Breast epithelium (tissue), 3 donors: Measurements from ENCODE around the gene FNDC11.

Source experiments
- POLR2A ChIP-seq: fragments of 450-650 bp; IDR thresholded peaks from one replicate; pipeline ENCODE4 v1.6.1; 2016; ENCODE audit warnings: antibody characterized with exemption, mild to moderate bottlenecking, moderate library complexity
- POLR2AphosphoS5 ChIP-seq, 3 donors: sonication (generic); formaldehyde crosslinking; IDR thresholded peaks; one replicate each; pipeline ENCODE4 v1.6.1; 2017; ENCODE audit warnings: antibody characterized with exemption in 3 of 3
- TF ChIP-seq, protein P1 (sequence below), 3 donors: fragments of 450-650 bp; IDR thresholded peaks; one replicate each; pipeline ENCODE4 v1.5.1; 2016 to 2017; ENCODE audit warnings: antibody characterized with exemption in 3 of 3, mild to moderate bottlenecking in 3 of 3, moderate library complexity in 3 of 3

DNA sequence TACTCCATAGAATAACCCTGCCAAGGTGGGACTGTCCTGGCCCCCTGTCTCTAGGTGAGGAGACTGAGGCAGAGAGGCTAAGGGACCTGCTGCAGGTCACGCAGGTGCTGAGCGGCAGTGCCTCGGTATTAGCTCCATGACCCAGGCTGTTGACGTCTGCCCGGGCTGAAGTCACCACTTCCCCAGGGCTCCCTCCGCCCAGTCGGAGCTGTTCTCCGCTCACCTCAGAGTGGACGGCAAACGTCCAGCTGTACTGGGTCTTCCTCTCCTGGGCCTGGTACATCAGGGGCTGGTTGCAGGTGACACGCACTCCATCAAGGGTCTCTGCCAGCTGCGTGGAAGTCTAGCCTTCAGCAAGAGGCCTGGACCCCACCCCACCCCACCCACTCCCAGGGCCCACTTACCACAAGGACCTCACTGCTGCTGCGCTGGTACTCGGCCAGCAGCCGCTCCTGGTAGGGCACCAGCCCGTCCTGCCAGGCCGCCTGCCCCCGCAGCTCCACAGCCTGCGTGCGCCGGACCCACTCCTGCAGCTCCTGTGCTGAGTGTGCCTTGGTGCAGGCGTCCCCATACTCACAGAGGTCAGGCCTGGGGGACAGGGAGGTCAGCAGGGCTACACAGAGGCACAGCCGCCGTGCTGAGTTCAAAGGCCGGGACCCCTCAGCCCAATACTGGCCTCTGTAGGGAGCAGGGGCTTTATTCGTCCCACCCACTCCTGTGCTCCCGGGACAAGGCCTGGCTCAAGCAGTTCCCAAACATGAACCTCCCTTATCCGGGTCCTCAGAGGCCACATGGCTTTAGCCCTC is 16.5 kb downstream of the FNDC11 start:
- TF ChIP-seq, protein P1, sequence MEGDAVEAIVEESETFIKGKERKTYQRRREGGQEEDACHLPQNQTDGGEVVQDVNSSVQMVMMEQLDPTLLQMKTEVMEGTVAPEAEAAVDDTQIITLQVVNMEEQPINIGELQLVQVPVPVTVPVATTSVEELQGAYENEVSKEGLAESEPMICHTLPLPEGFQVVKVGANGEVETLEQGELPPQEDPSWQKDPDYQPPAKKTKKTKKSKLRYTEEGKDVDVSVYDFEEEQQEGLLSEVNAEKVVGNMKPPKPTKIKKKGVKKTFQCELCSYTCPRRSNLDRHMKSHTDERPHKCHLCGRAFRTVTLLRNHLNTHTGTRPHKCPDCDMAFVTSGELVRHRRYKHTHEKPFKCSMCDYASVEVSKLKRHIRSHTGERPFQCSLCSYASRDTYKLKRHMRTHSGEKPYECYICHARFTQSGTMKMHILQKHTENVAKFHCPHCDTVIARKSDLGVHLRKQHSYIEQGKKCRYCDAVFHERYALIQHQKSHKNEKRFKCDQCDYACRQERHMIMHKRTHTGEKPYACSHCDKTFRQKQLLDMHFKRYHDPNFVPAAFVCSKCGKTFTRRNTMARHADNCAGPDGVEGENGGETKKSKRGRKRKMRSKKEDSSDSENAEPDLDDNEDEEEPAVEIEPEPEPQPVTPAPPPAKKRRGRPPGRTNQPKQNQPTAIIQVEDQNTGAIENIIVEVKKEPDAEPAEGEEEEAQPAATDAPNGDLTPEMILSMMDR (IDR thresholded peaks at IDR 0.05): no peak
- TF ChIP-seq POLR2AphosphoS5 (IDR thresholded peaks at IDR 0.05) (no peak), POLR2A (no peak)
